NT2/D1 (cell line): ENCODE results near the gene ITGB5.

ENCODE experiments used
- SUZ12 ChIP-seq: IDR thresholded peaks from 2 replicates; pipeline ENCODE4 v1.6.1; 2011; ENCODE audit not compliant: insufficient read length, insufficient read depth; ENCODE audit errors: extremely low read depth
- YY1 ChIP-seq: IDR thresholded peaks from 2 replicates; pipeline ENCODE4 v1.6.1; 2011; ENCODE audit not compliant: insufficient read length, insufficient read depth
- ZNF274 ChIP-seq: IDR thresholded peaks from 2 replicates; pipeline ENCODE4 v1.6.1; 2011; ENCODE audit warnings: mild to moderate bottlenecking, low read depth, low read length

- TF ChIP-seq YY1 (no peak), ZNF274 (no peak), SUZ12 (no peak)
Measured at GRCh38 chr3:124805671-124806070, 81.5 kb downstream of the ITGB5 start.
